HepG2 (cell line): ENCODE measurements around the gene ATXN7L3B. TPM values are rescaled to one million over a fixed set of nuclear protein-coding genes. Genes with fewer than 3 reads are reported as not detected.

ENCODE experiments used
- ATAC-seq: fragments of 200-7000 bp; cut with Tn5 transposase; 3 replicates; pipeline ENCODE4 v1.9.1; 2020; ENCODE audit warnings: mild to moderate bottlenecking, moderate library complexity
- BruUV-seq: library from RNA; stranded (reverse); fragments of 400-500 nt; replicated peaks from 2 replicates; lab custom pipeline; 2021; lab: Mats Ljungman, UMichigan
- CTCF ChIA-PET: fragments of 300-600 bp; formaldehyde crosslinking; extraction: SDS; loops from one replicate; lab custom pipeline; 2021; ENCODE audit warnings: low total read pairs, inconsistent platforms, low intra/inter-chr PET ratio; lab: Yijun Ruan, JAX
- POLR2A ChIA-PET: fragments of 350-600 bp; sonication (Branson Sonifier 250); formaldehyde crosslinking; loops from one replicate; lab custom pipeline; 2020; ENCODE audit warnings: antibody characterized with exemption, inconsistent platforms; lab: Yijun Ruan, JAX
- DNase-seq: peaks from one replicate; pipeline ENCODE4 v3.0.0-alpha.2; 2015; ENCODE audit warnings: low spot score
- FAIRE-seq: peaks from 3 replicates; lab custom pipeline; 2011; peaks lifted over from hg19 to GRCh38; lab: Jason Lieb, UNC
- H2AFZ ChIP-seq: one replicate; pipeline ENCODE4 v1.6.1; 2011; ENCODE audit warnings: low read length, inconsistent platforms
- H3K27ac ChIP-seq: fragments of 300-600 bp; 3 replicates; pipeline ENCODE4 v1.8.0; 2011; ENCODE audit warnings: mixed run types, mild to moderate bottlenecking, mixed read lengths, low read length, inconsistent platforms; ENCODE audit not compliant: insufficient read depth; ENCODE audit errors: extremely low read length
- H3K27me3 ChIP-seq, 2 experiments: fragments of 200-600 bp in 1 of 2; 2 replicates in 1 of 2; 3 replicates in 1 of 2; pipeline versions ENCODE4 v1.6.0 to v1.8.0; 2011; ENCODE audit warnings: low read length in 2 of 2, mild to moderate bottlenecking in 2 of 2, moderate library complexity in 2 of 2, inconsistent platforms in 1 of 2; ENCODE audit not compliant: insufficient read depth in 2 of 2, control insufficient read depth in 1 of 2
- H3K36me3 ChIP-seq, 2 experiments: fragments of 200-600 bp in 1 of 2; replicated peaks in 1 of 2; 2 replicates in 1 of 2; 3 replicates in 1 of 2; pipeline versions ENCODE4 v1.5.1 to v1.8.0; 2011; ENCODE audit warnings: low read length in 2 of 2, inconsistent platforms in 1 of 2; ENCODE audit not compliant: insufficient read depth in 2 of 2, control insufficient read depth in 1 of 2
- H3K4me1 ChIP-seq: 2 replicates; pipeline ENCODE4 v1.5.1; 2012; ENCODE audit warnings: low read length, inconsistent platforms; ENCODE audit not compliant: insufficient read depth
- H3K4me2 ChIP-seq: 2 replicates; pipeline ENCODE4 v1.6.0; 2011; ENCODE audit warnings: low read depth, low read length, inconsistent platforms
- H3K4me3 ChIP-seq, 3 experiments: fragments of 200-600 bp in 1 of 3; sonication (generic), shearing (Covaris generic) in 1 of 3; replicated peaks in 1 of 3; 2 replicates each; pipeline ENCODE4 v1.5.1; 2011 to 2016; ENCODE audit warnings: low read length in 3 of 3, inconsistent platforms in 2 of 3, low read depth in 2 of 3, mild to moderate bottlenecking in 2 of 3, control low read depth in 1 of 3, mixed read lengths in 1 of 3; ENCODE audit not compliant: insufficient read depth in 1 of 3
- H3K79me2 ChIP-seq: one replicate; pipeline ENCODE4 v1.6.1; 2011; ENCODE audit warnings: low read length, inconsistent platforms; ENCODE audit not compliant: insufficient read depth
- H3K9ac ChIP-seq: 2 replicates; pipeline ENCODE4 v1.6.0; 2011; ENCODE audit warnings: mild to moderate bottlenecking, low read depth, low read length, inconsistent platforms; ENCODE audit not compliant: insufficient read depth
- H3K9me3 ChIP-seq: 2 replicates; pipeline ENCODE4 v1.5.1; 2012; ENCODE audit warnings: mild to moderate bottlenecking, low read length
- H4K20me1 ChIP-seq: 2 replicates; pipeline ENCODE4 v1.6.0; 2011; ENCODE audit warnings: inconsistent platforms, mild to moderate bottlenecking, low read length, moderate library complexity; ENCODE audit not compliant: insufficient read depth
- ARNT ChIP-seq: fragments of 450-650 bp; IDR thresholded peaks from 2 replicates; pipeline ENCODE4 v1.6.1; 2017
- POLR2G ChIP-seq: fragments of 200-400 bp; formaldehyde crosslinking; IDR thresholded peaks from 2 replicates; pipeline ENCODE4 v1.6.1; 2018; ENCODE audit warnings: mild to moderate bottlenecking, low read depth, low read length, moderate library complexity
- SP5 ChIP-seq: IDR thresholded peaks from 2 replicates; pipeline ENCODE4 v1.6.1; 2016; ENCODE audit warnings: low read depth, borderline replicate concordance
- ZFP41 ChIP-seq: sonication (generic); formaldehyde crosslinking; IDR thresholded peaks from 2 replicates; pipeline ENCODE4 v1.4.0; 2020; ENCODE audit warnings: mild to moderate bottlenecking, missing genetic modification reagents, borderline replicate concordance
- ZNF224 ChIP-seq: sonication (generic); formaldehyde crosslinking; IDR thresholded peaks from 2 replicates; pipeline ENCODE4 v1.5.0; 2020; ENCODE audit warnings: mild to moderate bottlenecking, missing genetic modification reagents
- ZNF607 ChIP-seq: sonication (generic); formaldehyde crosslinking; IDR thresholded peaks from 2 replicates; pipeline ENCODE4 v1.5.1; 2020; ENCODE audit warnings: missing genetic modification reagents, mild to moderate bottlenecking, borderline replicate concordance
- WGBS: methylation state at CpG from one replicate; pipeline ENCODE4 v1.1.6; 2017; ENCODE audit warnings: low lambda C conversion rate; 5-methylcytosine and 5-hydroxymethylcytosine counted together
- in situ Hi-C: cut with HindIII; loops from 2 replicates; pipeline ENCODE4 v1.10.0; 2017; ENCODE audit warnings: low pct_unique_long_range_greater_than_20kb; ENCODE audit not compliant: extremely low pct_ligation_motif_present
- intact Hi-C: fragments of 100-400 bp; cut with micrococcal nuclease; formaldehyde crosslinking; loops from one replicate; pipeline ENCODE4 v1.10.0; 2022; ENCODE audit not compliant: unreplicated experiment
- polyA plus RNA-seq, 8 experiments: library from polyadenylated mRNA; depleted of rRNA in 3 of 8; stranded (reverse) in 7 of 8; unstranded in 1 of 8; fragments of >200 nt; fragmentation: Illumina TruSeq in 4 of 8; extraction: Trizol in 4 of 8; gene quantifications; 2 replicates each; pipeline versions ENCODE4 v1.2.1 to v1.2.3, GENCODE V29; 2011 to 2016; ENCODE audit warnings: low read depth in 4 of 8, missing spikeins in 1 of 8, mixed read lengths in 1 of 8; ENCODE audit not compliant: insufficient read depth in 1 of 8
- total RNA-seq, 5 experiments: library from RNA; depleted of rRNA; stranded (reverse); fragments of >200 nt; fragmentation: Illumina TruSeq; extraction: Trizol; gene quantifications; 2 replicates each; pipeline ENCODE4 v1.2.3, GENCODE V29; 2016; ENCODE audit warnings: low read depth in 1 of 5
- TF ChIP-seq, protein P1 (sequence below): sonication (generic); formaldehyde crosslinking; IDR thresholded peaks from 2 replicates; pipeline ENCODE4 v1.4.0; 2020; ENCODE audit warnings: mild to moderate bottlenecking, missing genetic modification reagents
- TF ChIP-seq, protein P2 (sequence below): fragments of 450-650 bp; IDR thresholded peaks from 2 replicates; pipeline ENCODE4 v1.6.1; 2017
- TF ChIP-seq, protein P3 (sequence below): sonication (generic); formaldehyde crosslinking; IDR thresholded peaks from 2 replicates; pipeline ENCODE4 v1.4.0; 2020; ENCODE audit warnings: missing genetic modification reagents, borderline replicate concordance
- TF ChIP-seq, protein P4 (sequence below): IDR thresholded peaks from 2 replicates; pipeline ENCODE4 v1.6.1; 2016; ENCODE audit warnings: low read depth, missing genetic modification reagents, missing compliant biosample characterization
- TF ChIP-seq, protein P5 (sequence below): sonication (generic); formaldehyde crosslinking; IDR thresholded peaks from 2 replicates; pipeline ENCODE4 v1.4.0; 2020; ENCODE audit warnings: missing genetic modification reagents

Gene ATXN7L3B
- total and polyA plus RNA-seq, 2 of the 13 experiments (the other 11 are each of a cell fraction or from before 2014, with no cell fraction given) = 20.1 to 23.8 TPM

DNA sequence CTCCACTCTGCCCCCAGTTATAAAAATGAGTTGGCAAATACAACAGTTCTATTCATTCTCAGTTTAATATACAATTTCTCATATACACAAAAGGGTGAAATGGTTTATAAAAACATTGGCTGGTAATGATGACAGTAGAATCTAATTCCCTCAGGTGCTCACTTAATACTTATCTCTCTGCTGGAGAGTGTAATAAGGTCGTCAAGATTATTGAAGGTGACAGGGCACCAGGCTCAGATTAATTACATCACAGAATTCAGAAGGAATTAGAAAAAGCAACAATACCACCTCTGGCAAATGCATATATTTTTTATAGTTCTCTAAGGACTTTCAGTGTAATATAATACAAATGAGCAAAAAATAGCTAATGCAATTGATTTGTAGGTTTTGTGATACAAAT lies 42.3 kb downstream of the ATXN7L3B start:
- Histone ChIP-seq H3K9me3 (no peaks in the 10 kb centered on the region), H3K79me2 (no peaks in the 10 kb centered on the region), H3K27ac (no peak overlapping the region), H3K4me3 (no peak overlapping the region), H2AFZ (no peak overlapping the region), H3K4me2 (no peak overlapping the region), H3K36me3 (no peaks in the 10 kb centered on the region), H3K27me3 (no peaks in the 10 kb centered on the region), H3K9ac (no peak overlapping the region), H3K4me1 (no peaks in the 10 kb centered on the region), H4K20me1 (no peaks in the 10 kb centered on the region)
- ATAC-seq = no peak
- in situ Hi-C loops (no loop called here), intact Hi-C loops (no loop called here)
- no TSS peak for BruUV-seq
- no peak for DNase-seq
- ChIA-PET CTCF (no interaction called here), POLR2A (no interaction called here)
- FAIRE-seq = no peak
- WGBS = 4% methylated on average over 1 of the region's 1 CpG
- no peak for TF ChIP-seq ARNT
- no peak for TF ChIP-seq ZNF224 (CRISPR knock-in tag)
- no peak for TF ChIP-seq POLR2G
- TF ChIP-seq, protein P1, sequence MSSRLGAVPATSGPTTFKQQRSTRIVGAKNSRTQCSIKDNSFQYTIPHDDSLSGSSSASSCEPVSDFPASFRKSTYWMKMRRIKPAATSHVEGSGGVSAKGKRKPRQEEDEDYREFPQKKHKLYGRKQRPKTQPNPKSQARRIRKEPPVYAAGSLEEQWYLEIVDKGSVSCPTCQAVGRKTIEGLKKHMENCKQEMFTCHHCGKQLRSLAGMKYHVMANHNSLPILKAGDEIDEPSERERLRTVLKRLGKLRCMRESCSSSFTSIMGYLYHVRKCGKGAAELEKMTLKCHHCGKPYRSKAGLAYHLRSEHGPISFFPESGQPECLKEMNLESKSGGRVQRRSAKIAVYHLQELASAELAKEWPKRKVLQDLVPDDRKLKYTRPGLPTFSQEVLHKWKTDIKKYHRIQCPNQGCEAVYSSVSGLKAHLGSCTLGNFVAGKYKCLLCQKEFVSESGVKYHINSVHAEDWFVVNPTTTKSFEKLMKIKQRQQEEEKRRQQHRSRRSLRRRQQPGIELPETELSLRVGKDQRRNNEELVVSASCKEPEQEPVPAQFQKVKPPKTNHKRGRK (CRISPR knock-in tag) = no peak
- TF ChIP-seq, protein P2, sequence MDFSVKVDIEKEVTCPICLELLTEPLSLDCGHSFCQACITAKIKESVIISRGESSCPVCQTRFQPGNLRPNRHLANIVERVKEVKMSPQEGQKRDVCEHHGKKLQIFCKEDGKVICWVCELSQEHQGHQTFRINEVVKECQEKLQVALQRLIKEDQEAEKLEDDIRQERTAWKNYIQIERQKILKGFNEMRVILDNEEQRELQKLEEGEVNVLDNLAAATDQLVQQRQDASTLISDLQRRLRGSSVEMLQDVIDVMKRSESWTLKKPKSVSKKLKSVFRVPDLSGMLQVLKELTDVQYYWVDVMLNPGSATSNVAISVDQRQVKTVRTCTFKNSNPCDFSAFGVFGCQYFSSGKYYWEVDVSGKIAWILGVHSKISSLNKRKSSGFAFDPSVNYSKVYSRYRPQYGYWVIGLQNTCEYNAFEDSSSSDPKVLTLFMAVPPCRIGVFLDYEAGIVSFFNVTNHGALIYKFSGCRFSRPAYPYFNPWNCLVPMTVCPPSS = no peak
- TF ChIP-seq ZNF607 (CRISPR knock-in tag) = no peak
- no peak for TF ChIP-seq ZFP41 (CRISPR knock-in tag)
- TF ChIP-seq, protein P3, sequence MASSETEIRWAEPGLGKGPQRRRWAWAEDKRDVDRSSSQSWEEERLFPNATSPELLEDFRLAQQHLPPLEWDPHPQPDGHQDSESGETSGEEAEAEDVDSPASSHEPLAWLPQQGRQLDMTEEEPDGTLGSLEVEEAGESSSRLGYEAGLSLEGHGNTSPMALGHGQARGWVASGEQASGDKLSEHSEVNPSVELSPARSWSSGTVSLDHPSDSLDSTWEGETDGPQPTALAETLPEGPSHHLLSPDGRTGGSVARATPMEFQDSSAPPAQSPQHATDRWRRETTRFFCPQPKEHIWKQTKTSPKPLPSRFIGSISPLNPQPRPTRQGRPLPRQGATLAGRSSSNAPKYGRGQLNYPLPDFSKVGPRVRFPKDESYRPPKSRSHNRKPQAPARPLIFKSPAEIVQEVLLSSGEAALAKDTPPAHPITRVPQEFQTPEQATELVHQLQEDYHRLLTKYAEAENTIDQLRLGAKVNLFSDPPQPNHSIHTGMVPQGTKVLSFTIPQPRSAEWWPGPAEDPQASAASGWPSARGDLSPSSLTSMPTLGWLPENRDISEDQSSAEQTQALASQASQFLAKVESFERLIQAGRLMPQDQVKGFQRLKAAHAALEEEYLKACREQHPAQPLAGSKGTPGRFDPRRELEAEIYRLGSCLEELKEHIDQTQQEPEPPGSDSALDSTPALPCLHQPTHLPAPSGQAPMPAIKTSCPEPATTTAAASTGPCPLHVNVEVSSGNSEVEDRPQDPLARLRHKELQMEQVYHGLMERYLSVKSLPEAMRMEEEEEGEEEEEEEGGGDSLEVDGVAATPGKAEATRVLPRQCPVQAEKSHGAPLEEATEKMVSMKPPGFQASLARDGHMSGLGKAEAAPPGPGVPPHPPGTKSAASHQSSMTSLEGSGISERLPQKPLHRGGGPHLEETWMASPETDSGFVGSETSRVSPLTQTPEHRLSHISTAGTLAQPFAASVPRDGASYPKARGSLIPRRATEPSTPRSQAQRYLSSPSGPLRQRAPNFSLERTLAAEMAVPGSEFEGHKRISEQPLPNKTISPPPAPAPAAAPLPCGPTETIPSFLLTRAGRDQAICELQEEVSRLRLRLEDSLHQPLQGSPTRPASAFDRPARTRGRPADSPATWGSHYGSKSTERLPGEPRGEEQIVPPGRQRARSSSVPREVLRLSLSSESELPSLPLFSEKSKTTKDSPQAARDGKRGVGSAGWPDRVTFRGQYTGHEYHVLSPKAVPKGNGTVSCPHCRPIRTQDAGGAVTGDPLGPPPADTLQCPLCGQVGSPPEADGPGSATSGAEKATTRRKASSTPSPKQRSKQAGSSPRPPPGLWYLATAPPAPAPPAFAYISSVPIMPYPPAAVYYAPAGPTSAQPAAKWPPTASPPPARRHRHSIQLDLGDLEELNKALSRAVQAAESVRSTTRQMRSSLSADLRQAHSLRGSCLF (CRISPR knock-in tag) = no peak
- TF ChIP-seq, protein P4, sequence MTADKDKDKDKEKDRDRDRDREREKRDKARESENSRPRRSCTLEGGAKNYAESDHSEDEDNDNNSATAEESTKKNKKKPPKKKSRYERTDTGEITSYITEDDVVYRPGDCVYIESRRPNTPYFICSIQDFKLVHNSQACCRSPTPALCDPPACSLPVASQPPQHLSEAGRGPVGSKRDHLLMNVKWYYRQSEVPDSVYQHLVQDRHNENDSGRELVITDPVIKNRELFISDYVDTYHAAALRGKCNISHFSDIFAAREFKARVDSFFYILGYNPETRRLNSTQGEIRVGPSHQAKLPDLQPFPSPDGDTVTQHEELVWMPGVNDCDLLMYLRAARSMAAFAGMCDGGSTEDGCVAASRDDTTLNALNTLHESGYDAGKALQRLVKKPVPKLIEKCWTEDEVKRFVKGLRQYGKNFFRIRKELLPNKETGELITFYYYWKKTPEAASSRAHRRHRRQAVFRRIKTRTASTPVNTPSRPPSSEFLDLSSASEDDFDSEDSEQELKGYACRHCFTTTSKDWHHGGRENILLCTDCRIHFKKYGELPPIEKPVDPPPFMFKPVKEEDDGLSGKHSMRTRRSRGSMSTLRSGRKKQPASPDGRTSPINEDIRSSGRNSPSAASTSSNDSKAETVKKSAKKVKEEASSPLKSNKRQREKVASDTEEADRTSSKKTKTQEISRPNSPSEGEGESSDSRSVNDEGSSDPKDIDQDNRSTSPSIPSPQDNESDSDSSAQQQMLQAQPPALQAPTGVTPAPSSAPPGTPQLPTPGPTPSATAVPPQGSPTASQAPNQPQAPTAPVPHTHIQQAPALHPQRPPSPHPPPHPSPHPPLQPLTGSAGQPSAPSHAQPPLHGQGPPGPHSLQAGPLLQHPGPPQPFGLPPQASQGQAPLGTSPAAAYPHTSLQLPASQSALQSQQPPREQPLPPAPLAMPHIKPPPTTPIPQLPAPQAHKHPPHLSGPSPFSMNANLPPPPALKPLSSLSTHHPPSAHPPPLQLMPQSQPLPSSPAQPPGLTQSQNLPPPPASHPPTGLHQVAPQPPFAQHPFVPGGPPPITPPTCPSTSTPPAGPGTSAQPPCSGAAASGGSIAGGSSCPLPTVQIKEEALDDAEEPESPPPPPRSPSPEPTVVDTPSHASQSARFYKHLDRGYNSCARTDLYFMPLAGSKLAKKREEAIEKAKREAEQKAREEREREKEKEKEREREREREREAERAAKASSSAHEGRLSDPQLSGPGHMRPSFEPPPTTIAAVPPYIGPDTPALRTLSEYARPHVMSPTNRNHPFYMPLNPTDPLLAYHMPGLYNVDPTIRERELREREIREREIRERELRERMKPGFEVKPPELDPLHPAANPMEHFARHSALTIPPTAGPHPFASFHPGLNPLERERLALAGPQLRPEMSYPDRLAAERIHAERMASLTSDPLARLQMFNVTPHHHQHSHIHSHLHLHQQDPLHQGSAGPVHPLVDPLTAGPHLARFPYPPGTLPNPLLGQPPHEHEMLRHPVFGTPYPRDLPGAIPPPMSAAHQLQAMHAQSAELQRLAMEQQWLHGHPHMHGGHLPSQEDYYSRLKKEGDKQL (CRISPR knock-in tag) = no peak
- TF ChIP-seq, protein P5, sequence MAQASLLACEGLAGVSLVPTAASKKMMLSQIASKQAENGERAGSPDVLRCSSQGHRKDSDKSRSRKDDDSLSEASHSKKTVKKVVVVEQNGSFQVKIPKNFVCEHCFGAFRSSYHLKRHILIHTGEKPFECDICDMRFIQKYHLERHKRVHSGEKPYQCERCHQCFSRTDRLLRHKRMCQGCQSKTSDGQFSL = no peak
- TF ChIP-seq SP5 = no peak
